HUES64 (cell line): ENCODE results near the gene FRYL.
A peak's percentile ranks its signal among the peaks of the same experiment; 100 is the strongest.

ENCODE experiments used
- H3K27ac ChIP-seq: 2 replicates; pipeline ENCODE4 v1.7.0; 2013; ENCODE audit warnings: low read depth, low read length, inconsistent platforms
- H3K27me3 ChIP-seq: 2 replicates; pipeline ENCODE4 v1.6.1; 2013; ENCODE audit warnings: mild to moderate bottlenecking, low read length; ENCODE audit not compliant: insufficient read depth
- H3K36me3 ChIP-seq: 2 replicates; pipeline ENCODE4 v1.6.1; 2013; ENCODE audit warnings: mild to moderate bottlenecking, low read length; ENCODE audit not compliant: insufficient read depth
- H3K4me1 ChIP-seq: 2 replicates; pipeline ENCODE4 v1.6.1; 2013; ENCODE audit warnings: mild to moderate bottlenecking, low read length, moderate library complexity; ENCODE audit not compliant: insufficient read depth
- H3K4me3 ChIP-seq: 2 replicates; pipeline ENCODE4 v1.5.1; 2013; ENCODE audit warnings: mild to moderate bottlenecking, low read length, moderate library complexity
- H3K9ac ChIP-seq: 2 replicates; pipeline ENCODE4 v1.6.1; 2013; ENCODE audit warnings: mild to moderate bottlenecking, low read depth, low read length
- H3K9me3 ChIP-seq: 2 replicates; pipeline ENCODE4 v1.6.1; 2013; ENCODE audit warnings: low read depth, low read length; ENCODE audit not compliant: insufficient read depth
- WGBS: fragments of 150-250, 120-280 bp; methylation state at CpG from one replicate; pipeline ENCODE4 v1.1.7; 2013; ENCODE audit warnings: missing lambda C conversion rate; 5-methylcytosine and 5-hydroxymethylcytosine counted together

Gene FRYL

DNA sequence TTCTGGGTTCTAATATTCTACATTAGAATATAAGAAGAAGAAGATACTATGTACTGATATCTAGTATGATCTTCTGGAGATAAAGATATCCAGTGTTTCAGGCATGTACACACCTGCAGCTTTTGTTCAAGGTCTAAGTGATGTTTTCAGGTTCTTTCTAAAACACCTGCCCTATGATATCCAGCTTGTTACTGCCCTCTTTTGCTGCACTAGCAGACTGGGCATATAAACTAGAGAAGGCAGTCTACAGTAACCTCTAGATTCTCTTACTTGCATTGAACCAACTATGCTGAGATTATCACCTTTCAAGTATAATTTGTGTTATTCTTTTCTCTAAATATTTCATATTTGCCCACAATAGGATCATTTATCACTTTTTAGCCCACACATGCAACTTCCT is 1.9 kb upstream of the FRYL start:
- no peaks in the 10 kb centered on the region for H3K27me3 ChIP-seq
- peaks cover 22% of the 10 kb centered on the region for H3K4me1 ChIP-seq
- no peak overlapping the region for H3K4me3 ChIP-seq
- H3K9ac ChIP-seq: no peak overlapping the region
- no peaks in the 10 kb centered on the region for H3K9me3 ChIP-seq
- no peak overlapping the region for H3K27ac ChIP-seq
- no peaks in the 10 kb centered on the region for H3K36me3 ChIP-seq

DNA sequence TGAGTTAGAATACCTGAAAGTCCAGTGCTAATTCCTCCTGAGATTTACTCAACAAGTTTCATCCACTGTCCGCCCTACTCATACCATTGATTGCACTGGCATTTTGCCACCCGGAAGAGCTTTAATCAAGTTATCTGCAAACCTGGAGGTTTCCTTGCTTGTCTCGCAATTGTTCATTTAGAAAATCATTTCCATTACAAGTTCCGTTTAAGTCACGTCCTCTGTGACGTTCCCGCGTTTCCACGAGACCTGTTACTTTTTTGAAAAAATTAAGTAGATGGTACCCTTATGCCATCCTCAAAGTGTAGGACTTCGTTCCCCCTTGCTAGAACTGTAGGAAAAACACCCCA is 761 bp upstream of the FRYL start:
- peaks cover 33% of the 10 kb centered on the region for H3K4me1 ChIP-seq

DNA sequence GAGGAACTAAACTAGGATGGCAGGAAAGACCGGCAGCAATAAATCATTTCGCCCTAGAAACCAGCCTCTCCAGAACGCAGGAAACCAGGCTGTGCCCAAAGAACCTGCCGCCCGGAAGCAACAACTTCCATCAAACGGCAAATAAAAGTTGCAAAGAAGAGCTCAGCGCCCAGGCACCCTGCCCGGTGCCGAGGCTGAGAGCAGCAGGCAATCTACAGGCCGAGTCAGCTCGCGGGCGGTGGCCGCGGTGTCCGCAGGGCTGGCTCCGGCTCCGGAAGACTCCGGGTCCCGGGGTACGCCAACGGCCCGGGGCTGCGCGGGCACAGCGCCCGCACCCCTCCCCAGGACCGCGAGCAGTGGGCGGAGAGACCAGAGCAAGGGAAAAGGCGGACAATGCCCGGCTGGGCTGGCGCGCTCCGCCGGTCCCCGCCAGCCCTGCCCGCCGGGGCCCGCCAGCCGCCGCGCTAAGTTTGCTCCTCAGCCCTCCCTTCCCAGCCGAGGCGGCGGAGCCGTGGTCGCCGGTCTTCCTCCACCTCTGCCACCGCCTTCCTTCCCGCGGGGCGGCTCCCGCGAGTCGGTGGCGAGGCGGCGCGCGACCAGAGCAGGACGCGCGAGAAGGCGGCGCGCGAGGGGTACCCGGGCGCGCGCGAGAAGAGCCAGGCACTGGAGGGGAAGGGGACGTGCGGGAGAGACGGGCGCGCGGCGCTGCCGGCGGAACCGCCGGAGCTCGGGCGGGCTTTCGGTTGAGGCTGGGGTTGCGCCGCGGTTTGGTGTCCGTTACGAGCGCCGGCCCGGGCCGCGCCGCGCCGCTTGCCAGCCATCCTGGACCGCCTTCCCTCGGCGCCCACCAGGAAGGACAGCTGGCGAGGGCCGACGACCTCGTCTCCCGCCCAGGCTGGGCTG is 733 bp downstream of the FRYL start:
- WGBS: under 1% methylated on average over 108 of the region's 108 CpGs
- Histone ChIP-seq H3K4me3 (peak overlapping the region; percentile 84), H3K9ac (peak overlapping the region; percentile 86), H3K4me1 (peaks cover 43% of the 10 kb centered on the region), H3K27ac (peak overlapping the region; percentile 91), H3K27me3 (no peaks in the 10 kb centered on the region), H3K9me3 (no peaks in the 10 kb centered on the region), H3K36me3 (no peaks in the 10 kb centered on the region)

More for the DNA sequence above, 761 bp upstream of the FRYL start:
- WGBS: 8% methylated on average over 10 of the region's 10 CpGs
- Histone ChIP-seq H3K4me3 (peak overlapping the region; percentile 80), H3K27ac (peak overlapping the region; percentile 69), H3K27me3 (no peaks in the 10 kb centered on the region), H3K9me3 (no peaks in the 10 kb centered on the region), H3K36me3 (no peaks in the 10 kb centered on the region), H3K9ac (peak overlapping the region; percentile 56)

DNA sequence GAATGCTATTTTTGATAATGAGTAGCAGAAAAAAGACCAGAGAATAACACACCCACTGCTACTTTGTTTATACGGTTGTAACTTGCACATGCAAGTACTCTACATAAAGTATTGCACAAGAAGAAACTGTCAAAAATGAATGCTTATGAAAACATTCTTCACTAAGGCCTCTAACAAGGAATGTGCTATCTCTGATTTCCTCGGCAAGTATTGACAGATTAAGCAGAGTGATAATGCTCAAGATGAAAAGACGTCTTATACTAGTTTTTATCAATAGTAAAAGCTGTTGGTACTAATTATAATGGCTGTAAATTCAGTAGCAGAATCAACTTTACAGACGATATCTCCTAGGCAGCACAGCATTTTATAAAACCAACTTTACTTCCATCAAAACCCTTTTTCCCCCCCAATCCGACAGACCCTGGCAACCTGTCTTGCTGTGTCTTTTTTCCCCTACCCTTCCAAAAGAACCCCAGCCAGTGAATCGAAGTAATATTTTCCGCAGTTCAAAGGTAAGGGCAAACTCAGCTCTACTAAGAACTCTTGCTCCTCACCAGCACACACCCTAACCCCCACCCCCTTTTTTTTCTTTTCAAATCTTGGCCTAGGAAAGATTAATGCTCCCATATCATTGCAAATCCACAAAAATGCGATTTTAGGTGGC is 1.5 kb downstream of the FRYL start:
- Histone ChIP-seq H3K36me3 (no peaks in the 10 kb centered on the region), H3K9ac (peak overlapping the region; percentile 86), H3K4me3 (peak overlapping the region; percentile 84), H3K27me3 (no peaks in the 10 kb centered on the region), H3K9me3 (no peaks in the 10 kb centered on the region), H3K4me1 (peaks cover 43% of the 10 kb centered on the region), H3K27ac (no peak overlapping the region)
- WGBS: 6% methylated on average over 8 of the region's 8 CpGs

DNA sequence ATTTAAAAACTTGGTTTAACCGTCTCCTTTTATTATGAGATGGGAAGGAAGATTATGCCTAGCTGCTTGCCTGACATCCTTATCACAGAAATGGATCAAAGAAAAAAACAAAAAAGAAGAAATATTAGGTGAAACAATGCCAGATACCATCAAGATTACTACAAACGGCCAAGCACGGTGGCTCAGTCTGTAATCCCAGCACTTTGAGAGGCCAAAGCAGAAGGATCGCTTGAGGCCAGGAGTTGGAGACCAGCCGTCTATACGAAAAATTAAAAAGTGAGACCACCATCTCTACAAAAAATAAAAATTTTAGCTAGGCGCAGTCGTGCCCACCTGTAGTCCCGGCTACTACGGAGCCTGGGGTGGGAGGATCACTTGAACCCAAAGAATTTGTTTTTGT is 2.3 kb downstream of the FRYL start:
- Histone ChIP-seq H3K9ac (0 out of 2 replicates have a peak overlapping the region, but pooled peaks have one; percentile 13), H3K36me3 (no peaks in the 10 kb centered on the region), H3K4me3 (peak overlapping the region; percentile 84), H3K27ac (no peak overlapping the region), H3K4me1 (peaks cover 43% of the 10 kb centered on the region), H3K27me3 (no peaks in the 10 kb centered on the region), H3K9me3 (no peaks in the 10 kb centered on the region)
- 77% methylated on average over 10 of the region's 10 CpGs for WGBS

DNA sequence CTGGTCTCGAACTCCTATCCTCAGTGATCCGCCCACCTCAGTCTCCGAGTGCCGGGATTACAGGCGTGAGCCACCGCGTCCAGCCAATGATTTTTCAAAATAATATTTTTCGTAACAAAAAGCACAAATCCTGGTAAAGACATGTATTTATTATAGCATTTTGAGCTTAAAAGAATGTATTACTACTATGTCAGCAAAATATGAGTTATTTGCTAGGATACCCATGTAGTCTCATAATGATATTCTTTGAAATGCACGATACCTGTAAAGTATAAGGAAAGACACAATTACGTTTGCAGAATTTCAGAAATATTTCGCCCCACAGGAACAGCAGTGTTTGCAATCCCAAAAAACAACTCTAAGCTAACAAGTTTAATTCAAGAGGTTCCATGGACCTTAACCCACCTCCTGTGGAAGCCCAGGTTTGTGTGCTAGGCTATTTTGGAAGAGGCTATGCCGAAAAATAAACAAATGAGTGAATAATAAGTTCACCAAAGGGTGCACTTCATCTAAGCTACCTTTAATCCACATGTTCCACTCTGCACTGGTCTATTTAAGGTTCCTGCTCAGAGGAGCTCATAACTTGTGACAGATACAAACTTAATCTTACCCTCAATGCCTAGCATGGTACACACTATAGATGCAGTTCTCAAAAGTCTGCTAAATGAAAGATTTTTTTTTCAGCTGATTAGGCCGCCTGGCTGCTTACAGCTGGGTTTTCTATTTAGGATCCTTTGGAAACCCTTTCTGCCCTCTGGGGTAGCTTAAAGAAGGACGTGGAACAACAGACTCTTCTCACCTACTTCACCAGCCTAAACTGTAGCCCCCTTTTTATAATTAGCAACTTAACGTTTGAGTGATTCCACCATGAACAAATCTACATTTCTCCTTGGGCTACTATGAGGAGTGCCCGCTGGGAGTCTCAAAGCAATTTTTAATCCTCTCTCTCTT is 5.0 kb downstream of the FRYL start:
- no peaks in the 10 kb centered on the region for H3K27me3 ChIP-seq
- H3K27ac ChIP-seq: peak overlapping the region; percentile 21; the same call in 1 of the 2 replicates
- no peak overlapping the region for H3K4me3 ChIP-seq
- peaks cover 37% of the 10 kb centered on the region for H3K4me1 ChIP-seq
- no peak overlapping the region for H3K9ac ChIP-seq
- no peaks in the 10 kb centered on the region for H3K9me3 ChIP-seq
- H3K36me3 ChIP-seq: no peaks in the 10 kb centered on the region
- 83% methylated on average over 14 of the region's 16 CpGs for WGBS

DNA sequence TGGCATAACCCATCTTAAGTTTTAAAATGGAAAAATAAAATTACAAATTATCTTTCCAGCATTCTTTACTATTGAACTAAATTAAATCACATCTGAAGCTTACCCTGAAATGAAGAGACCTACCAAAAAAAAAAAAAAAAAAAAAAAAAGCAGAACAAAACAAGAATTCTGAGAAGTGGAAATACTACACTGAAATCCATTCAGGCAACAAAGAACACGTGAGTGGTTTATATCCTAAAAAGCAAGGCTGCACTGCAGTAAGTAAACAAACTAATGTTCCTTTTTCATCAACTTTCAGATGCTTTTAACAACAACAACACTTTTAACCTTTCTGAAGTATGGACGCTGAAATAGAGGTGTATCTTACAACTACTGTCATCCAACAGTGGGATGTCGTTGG is 7.5 kb downstream of the FRYL start:
- no peaks in the 10 kb centered on the region for H3K9me3 ChIP-seq
- H3K4me1 ChIP-seq: peaks cover 27% of the 10 kb centered on the region
- no peaks in the 10 kb centered on the region for H3K27me3 ChIP-seq
- no peak overlapping the region for H3K4me3 ChIP-seq
- H3K36me3 ChIP-seq: no peaks in the 10 kb centered on the region
- H3K9ac ChIP-seq: no peak overlapping the region
- WGBS: 94% methylated on average over 3 of the region's 3 CpGs
- no peak overlapping the region for H3K27ac ChIP-seq

DNA sequence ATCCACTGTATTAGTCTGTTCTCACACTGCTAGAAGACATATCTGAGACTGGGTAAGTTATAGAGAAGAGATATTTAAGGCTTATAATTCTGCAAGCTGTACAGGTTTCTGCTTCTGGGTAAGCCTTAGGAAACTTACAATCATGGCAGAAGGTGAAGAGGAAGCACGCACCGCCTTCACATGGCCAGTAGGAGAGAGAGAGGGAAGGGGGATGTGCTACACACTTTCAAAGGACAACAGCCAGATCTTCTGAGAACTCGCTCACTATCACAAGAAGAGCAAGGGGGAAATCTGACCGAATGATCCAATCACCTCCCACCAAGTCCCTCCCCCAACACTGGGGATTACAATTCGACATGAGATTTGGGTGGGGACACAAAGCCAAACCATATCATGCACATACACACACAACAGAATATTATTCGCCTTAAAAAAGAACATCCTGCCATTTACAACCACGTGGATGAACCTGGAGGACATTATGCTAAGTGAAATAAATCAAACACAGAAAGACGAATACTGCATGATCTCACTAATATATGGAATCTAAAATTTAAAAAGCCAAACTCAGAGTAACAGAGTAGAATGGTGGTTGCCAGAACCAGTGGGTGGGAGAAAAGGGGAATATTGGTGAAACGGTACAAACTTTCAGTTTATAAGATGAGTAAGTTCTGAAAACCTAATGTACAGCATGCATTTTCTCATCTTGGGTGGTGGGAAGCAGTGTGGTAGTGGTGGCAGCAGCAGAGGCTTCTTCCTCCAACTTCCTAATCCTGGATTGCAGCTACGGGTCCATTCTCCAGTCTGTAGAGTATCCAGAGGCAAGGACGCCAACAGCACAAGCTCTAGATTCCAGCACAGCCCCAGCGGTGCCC is 12.8 kb downstream of the FRYL start:
- Histone ChIP-seq H3K4me3 (no peak overlapping the region), H3K4me1 (no peaks in the 10 kb centered on the region), H3K9ac (no peak overlapping the region), H3K27me3 (no peaks in the 10 kb centered on the region), H3K27ac (no peak overlapping the region), H3K9me3 (no peaks in the 10 kb centered on the region), H3K36me3 (no peaks in the 10 kb centered on the region)
- 95% methylated on average over 12 of the region's 12 CpGs for WGBS

DNA sequence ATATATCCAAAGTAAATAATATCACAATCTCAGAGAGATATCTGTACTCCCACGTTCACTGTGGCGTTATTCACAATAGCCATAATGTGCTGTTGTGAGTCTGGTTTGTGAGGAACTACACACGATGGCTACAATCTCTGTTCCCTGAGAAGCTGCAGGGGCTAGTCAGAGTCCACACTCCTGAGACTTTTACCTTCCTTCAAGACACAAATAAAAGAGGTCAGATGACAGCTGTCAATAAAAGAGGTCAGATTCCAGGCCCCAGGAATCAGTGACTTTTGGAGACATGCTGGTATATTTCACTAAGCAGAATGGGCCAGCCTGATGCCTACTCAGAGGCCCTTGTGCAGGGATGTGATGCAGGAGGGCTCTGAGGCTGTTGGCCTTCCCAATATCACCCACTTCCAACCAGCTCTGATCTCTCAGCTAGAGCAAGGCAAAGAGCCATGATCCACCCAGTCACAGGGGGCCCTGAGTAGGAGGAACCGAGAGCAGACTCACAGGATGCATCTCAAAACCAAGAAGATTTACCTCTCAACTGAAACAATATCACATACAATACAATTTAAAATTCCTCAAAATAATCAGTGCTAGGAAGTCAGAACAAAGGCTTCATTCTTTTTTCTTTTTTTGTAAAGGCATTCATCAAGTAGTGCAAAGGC is 13.8 kb downstream of the FRYL start:
- Histone ChIP-seq H3K9me3 (no peaks in the 10 kb centered on the region), H3K4me1 (no peaks in the 10 kb centered on the region), H3K27me3 (no peaks in the 10 kb centered on the region), H3K36me3 (no peaks in the 10 kb centered on the region), H3K9ac (no peak overlapping the region), H3K4me3 (no peak overlapping the region), H3K27ac (no peak overlapping the region)
- WGBS: 88% methylated on average over 4 of the region's 4 CpGs

DNA sequence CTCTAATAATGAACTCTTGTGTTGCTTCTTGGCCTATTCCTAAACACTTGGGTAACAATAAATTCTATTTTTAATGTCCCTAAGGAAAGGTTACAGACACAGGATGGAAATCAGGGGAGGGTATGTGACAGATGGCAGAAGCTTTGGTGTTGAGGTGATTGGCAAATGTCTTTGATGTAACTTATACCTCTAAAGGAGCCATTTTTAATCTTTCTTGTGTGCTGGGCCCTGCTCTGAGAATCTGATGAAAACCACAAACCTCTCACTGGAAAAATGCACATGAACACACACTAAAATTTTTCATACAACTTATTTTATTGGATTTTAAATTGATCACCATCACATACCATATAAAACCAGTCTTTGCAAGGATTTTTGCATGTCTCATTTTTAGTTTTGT is 17.7 kb downstream of the FRYL start:
- no peaks in the 10 kb centered on the region for H3K9me3 ChIP-seq

More for the DNA sequence above, 17.7 kb downstream of the FRYL start:
- no peaks in the 10 kb centered on the region for H3K27me3 ChIP-seq
- H3K4me1 ChIP-seq: no peaks in the 10 kb centered on the region
- H3K9ac ChIP-seq: no peak overlapping the region
- no peak overlapping the region for H3K27ac ChIP-seq
- 0 out of 2 replicates have a peak, but pooled peaks cover 4% of the 10 kb centered on the region for H3K36me3 ChIP-seq
- no peak overlapping the region for H3K4me3 ChIP-seq
